B cell (primary cell): ENCODE data around the gene MRPL36.

Experiments
- EZH2 ChIP-seq: IDR thresholded peaks from 2 replicates; pipeline ENCODE4 v1.6.1; 2012; ENCODE audit warnings: borderline replicate concordance, low read depth, mild to moderate bottlenecking, moderate library complexity, low read length; ENCODE audit not compliant: insufficient read depth, poor library complexity, severe bottlenecking
- TF ChIP-seq, protein P1 (sequence below): fragments of 200-600 bp; IDR thresholded peaks from one replicate; pipeline ENCODE4 v1.8.0; 2022; ENCODE audit warnings: antibody characterized with exemption, mild to moderate bottlenecking

- TF ChIP-seq, protein P1, sequence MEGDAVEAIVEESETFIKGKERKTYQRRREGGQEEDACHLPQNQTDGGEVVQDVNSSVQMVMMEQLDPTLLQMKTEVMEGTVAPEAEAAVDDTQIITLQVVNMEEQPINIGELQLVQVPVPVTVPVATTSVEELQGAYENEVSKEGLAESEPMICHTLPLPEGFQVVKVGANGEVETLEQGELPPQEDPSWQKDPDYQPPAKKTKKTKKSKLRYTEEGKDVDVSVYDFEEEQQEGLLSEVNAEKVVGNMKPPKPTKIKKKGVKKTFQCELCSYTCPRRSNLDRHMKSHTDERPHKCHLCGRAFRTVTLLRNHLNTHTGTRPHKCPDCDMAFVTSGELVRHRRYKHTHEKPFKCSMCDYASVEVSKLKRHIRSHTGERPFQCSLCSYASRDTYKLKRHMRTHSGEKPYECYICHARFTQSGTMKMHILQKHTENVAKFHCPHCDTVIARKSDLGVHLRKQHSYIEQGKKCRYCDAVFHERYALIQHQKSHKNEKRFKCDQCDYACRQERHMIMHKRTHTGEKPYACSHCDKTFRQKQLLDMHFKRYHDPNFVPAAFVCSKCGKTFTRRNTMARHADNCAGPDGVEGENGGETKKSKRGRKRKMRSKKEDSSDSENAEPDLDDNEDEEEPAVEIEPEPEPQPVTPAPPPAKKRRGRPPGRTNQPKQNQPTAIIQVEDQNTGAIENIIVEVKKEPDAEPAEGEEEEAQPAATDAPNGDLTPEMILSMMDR = no peak
- no peak for TF ChIP-seq EZH2
These were observed 22.1 kb downstream of the MRPL36 start for GRCh38 chr5:1777281-1778137.
